Measurements from ENCODE around the gene OR1L6. TPM values are rescaled to one million over a fixed set of nuclear protein-coding genes. Genes with fewer than 3 reads are reported as not detected.

The OR1L6 gene
- total RNA-seq, 1 donor from 2014 or later: not detected

Other genes with a start within 250 kb of the OR1L6 start
- not detected for gene OR1J2, start 231.5 kb upstream of the OR1L6 start, total RNA-seq
- 0.20 TPM for gene OR1J4, start 223.2 kb upstream of the OR1L6 start, total RNA-seq
- not detected for gene OR1N1, start 215.0 kb upstream of the OR1L6 start, total RNA-seq
- gene OR1N2, start 189.2 kb upstream of the OR1L6 start, total RNA-seq: not detected
- not detected for gene OR1L8, start 158.9 kb upstream of the OR1L6 start, total RNA-seq
- not detected for gene OR1Q1, start 127.6 kb upstream of the OR1L6 start, total RNA-seq
- not detected for gene OR1B1, start 84.7 kb upstream of the OR1L6 start, total RNA-seq
- gene OR1L1, start 80.6 kb upstream of the OR1L6 start, total RNA-seq: not detected
- not detected for gene OR1L3, start 67.2 kb upstream of the OR1L6 start, total RNA-seq
- not detected for gene OR1L4, start 18.3 kb upstream of the OR1L6 start, total RNA-seq
- gene OR5C1, start 46.6 kb downstream of the OR1L6 start, total RNA-seq: not detected
- gene OR1K1, start 57.8 kb downstream of the OR1L6 start, total RNA-seq: not detected
- 8.6 TPM for gene PDCL, start 86.3 kb downstream of the OR1L6 start, total RNA-seq
- gene RC3H2, start 163.1 kb downstream of the OR1L6 start, total RNA-seq: 31.3 TPM
- 4.1 TPM for gene ZBTB6, start 171.0 kb downstream of the OR1L6 start, total RNA-seq
- gene ZBTB26, start 189.2 kb downstream of the OR1L6 start, total RNA-seq: 2.0 TPM
- 39.6 TPM for gene RABGAP1, start 198.7 kb downstream of the OR1L6 start, total RNA-seq

Data from esophagus mucosa (tissue), 1 donor.